Stimulated activated CD4-positive, alpha-beta T cell treated with anti-CD3 and anti-CD28 coated beads, TNF-alpha, amount 100 ng/mL, for 48 hours (primary cell): Measurements from ENCODE around the gene MTMR1.

ENCODE experiments used
- DNase-seq, 3 donors: peaks; one replicate each; pipeline ENCODE4 v3.0.0-alpha.2; 2020; ENCODE audit warnings: low read depth in 3 of 3

Gene MTMR1

GRCh38 chrX:150779385-150779784 lies 86.2 kb downstream of the MTMR1 start:
- no peak for DNase-seq

GRCh38 chrX:150781677-150782076 lies 88.5 kb downstream of the MTMR1 start:
- no peak for DNase-seq

- DNase-seq, result no peak
Observed at GRCh38 chrX:150790021-150790420, 96.8 kb downstream of the MTMR1 start.

GRCh38 chrX:150792949-150793527 lies 99.8 kb downstream of the MTMR1 start:
- DNase-seq, result no peak

- no peak for DNase-seq
Observed at GRCh38 chrX:150805736-150806135, 112.5 kb downstream of the MTMR1 start.

- DNase-seq, result no peak
Observed at GRCh38 chrX:150806827-150807226, 113.6 kb downstream of the MTMR1 start.

- no peak for DNase-seq
Observed at GRCh38 chrX:150813922-150814321, 120.7 kb downstream of the MTMR1 start.
